ENCODE data around the gene TAB3. TPM values are rescaled to one million over a fixed set of nuclear protein-coding genes. Genes with fewer than 3 reads are reported as not detected.

TAB3 gene
- total RNA-seq, 1 donor from 2014 or later: 20.0 TPM

- no peaks in the 10 kb centered on the region for H3K4me1 ChIP-seq
- Mint-ChIP-seq H3K36me3 (no peaks in the 10 kb centered on the region), H3K27ac (no peak overlapping the region), H3K4me3 (no peak overlapping the region), H3K4me1 (no peaks in the 10 kb centered on the region), H3K27me3 (ENCODE audit: insufficient read depth, low read depth) (no peaks in the 10 kb centered on the region), H3K9me3 (no peaks in the 10 kb centered on the region)
- no peaks in the 10 kb centered on the region for H3K9me3 ChIP-seq (ENCODE audit: low read depth)
- no peaks in the 10 kb centered on the region for H4K20me1 ChIP-seq (ENCODE audit: low read depth)
- no peaks in the 10 kb centered on the region for H3K36me3 ChIP-seq
- TF ChIP-seq EZH2 (IDR thresholded peaks at IDR 0.05) (no peak), EZH2phosphoT487 (IDR thresholded peaks at IDR 0.05) (no peak), CTCF (IDR thresholded peaks at IDR 0.05) (no peak)
- DNase-seq (ENCODE audit: low spot score): no peak
- no peak overlapping the region for H2AFZ ChIP-seq (replicated peaks)
- H3K27ac ChIP-seq: no peak overlapping the region
- H3K27me3 ChIP-seq: no peaks in the 10 kb centered on the region
- H3F3A ChIP-seq (ENCODE audit: low read depth): no peaks in the 10 kb centered on the region
- H3K9ac ChIP-seq: no peak overlapping the region
- H3K4me2 ChIP-seq: no peak overlapping the region
- no peak overlapping the region for H3K4me3 ChIP-seq
- no peaks in the 10 kb centered on the region for H3K79me2 ChIP-seq (ENCODE audit: low read depth)
These were observed 73.0 kb downstream of the TAB3 start for GRCh38 chrX:30816079-30816478.

- TF ChIP-seq EZH2 (IDR thresholded peaks at IDR 0.05) (no peak), EZH2phosphoT487 (IDR thresholded peaks at IDR 0.05) (no peak), CTCF (IDR thresholded peaks at IDR 0.05) (no peak)
- no peak for DNase-seq (ENCODE audit: low spot score)
These were observed 74.1 kb downstream of the TAB3 start for GRCh38 chrX:30814978-30815377.

GRCh38 chrX:30812326-30812725 is 76.7 kb downstream of the TAB3 start:
- no peaks in the 10 kb centered on the region for H3K79me2 ChIP-seq (ENCODE audit: low read depth)
- H2AFZ ChIP-seq (replicated peaks): no peak overlapping the region
- no peaks in the 10 kb centered on the region for H3K9me3 ChIP-seq (ENCODE audit: low read depth)
- no peaks in the 10 kb centered on the region for H3K27me3 ChIP-seq
- no peak overlapping the region for H3K27ac Mint-ChIP-seq
- no peak overlapping the region for H3K4me2 ChIP-seq
- H3K27ac ChIP-seq: no peak overlapping the region
- no peak overlapping the region for H3K9ac ChIP-seq
- H3K27me3 Mint-ChIP-seq (ENCODE audit: insufficient read depth, low read depth): no peaks in the 10 kb centered on the region
- H3F3A ChIP-seq (ENCODE audit: low read depth): no peaks in the 10 kb centered on the region
- no peaks in the 10 kb centered on the region for H3K4me1 ChIP-seq
- H3K9me3 Mint-ChIP-seq: no peaks in the 10 kb centered on the region
- no peaks in the 10 kb centered on the region for H3K36me3 ChIP-seq
- no peak overlapping the region for H3K4me3 ChIP-seq
- TF ChIP-seq EZH2phosphoT487 (IDR thresholded peaks at IDR 0.05) (no peak), CTCF (IDR thresholded peaks at IDR 0.05) (no peak), EZH2 (IDR thresholded peaks at IDR 0.05) (no peak)
- no peak overlapping the region for H3K4me3 Mint-ChIP-seq
- H3K4me1 Mint-ChIP-seq: no peaks in the 10 kb centered on the region
- H4K20me1 ChIP-seq (ENCODE audit: low read depth): no peaks in the 10 kb centered on the region
- no peak for DNase-seq (ENCODE audit: low spot score)
- no peaks in the 10 kb centered on the region for H3K36me3 Mint-ChIP-seq

More at GRCh38 chrX:30814978-30815377, 74.1 kb downstream of the TAB3 start:
- no peak overlapping the region for H3K4me3 ChIP-seq
- H3K36me3 ChIP-seq: no peaks in the 10 kb centered on the region
- no peak overlapping the region for H2AFZ ChIP-seq (replicated peaks)
- H3K4me3 Mint-ChIP-seq: no peak overlapping the region
- H3K4me1 ChIP-seq: no peaks in the 10 kb centered on the region
- H3K79me2 ChIP-seq (ENCODE audit: low read depth): no peaks in the 10 kb centered on the region
- H3K27me3 ChIP-seq: no peaks in the 10 kb centered on the region
- no peaks in the 10 kb centered on the region for H3K4me1 Mint-ChIP-seq
- H3K27ac Mint-ChIP-seq: no peak overlapping the region
- H3K9ac ChIP-seq: no peak overlapping the region
- no peaks in the 10 kb centered on the region for H4K20me1 ChIP-seq (ENCODE audit: low read depth)
- H3K4me2 ChIP-seq: no peak overlapping the region
- H3K9me3 Mint-ChIP-seq: no peaks in the 10 kb centered on the region
- H3K36me3 Mint-ChIP-seq: no peaks in the 10 kb centered on the region
- H3F3A ChIP-seq (ENCODE audit: low read depth): no peaks in the 10 kb centered on the region
- H3K9me3 ChIP-seq (ENCODE audit: low read depth): no peaks in the 10 kb centered on the region
- H3K27ac ChIP-seq: no peak overlapping the region
- H3K27me3 Mint-ChIP-seq (ENCODE audit: insufficient read depth, low read depth): no peaks in the 10 kb centered on the region
